GM23338 (cell line): Measurements from ENCODE around the gene CHD2. TPM values are rescaled to one million over a fixed set of nuclear protein-coding genes. Genes with fewer than 3 reads are reported as not detected.

Experiments
- ATAC-seq: fragments of 200-7000 bp; cut with Tn5 transposase; 3 replicates; pipeline ENCODE4 v1.9.1; 2020
- DNase-seq: peaks from one replicate; pipeline ENCODE4 v3.0.0-alpha.2; 2015; ENCODE audit warnings: low spot score
- H2AFZ ChIP-seq: fragments of 200-600 bp; sonication (generic); 2 replicates; pipeline ENCODE4 v1.8.0; 2016; ENCODE audit warnings: antibody characterized with exemption, mild to moderate bottlenecking, moderate library complexity
- H3F3A ChIP-seq: fragments of 200-600 bp; sonication (generic); replicated peaks from 2 replicates; pipeline ENCODE4 v1.8.0; 2017; ENCODE audit warnings: antibody characterized with exemption, mixed run types, low read depth
- H3K27ac ChIP-seq: fragments of 200-600 bp; sonication (generic); 2 replicates; pipeline ENCODE4 v1.6.1; 2016; ENCODE audit warnings: low read depth
- H3K27me3 ChIP-seq: fragments of 200-600 bp; sonication (generic); 2 replicates; pipeline ENCODE4 v1.8.0; 2016; ENCODE audit warnings: mild to moderate bottlenecking, mixed run types, moderate library complexity; ENCODE audit not compliant: insufficient read depth
- H3K36me3 ChIP-seq: fragments of 200-600 bp; sonication (generic); 2 replicates; pipeline ENCODE4 v1.8.0; 2016; ENCODE audit warnings: mild to moderate bottlenecking; ENCODE audit not compliant: insufficient read depth
- H3K4me1 ChIP-seq: fragments of 200-600 bp; sonication (generic); 2 replicates; pipeline ENCODE4 v1.8.0; 2016; ENCODE audit warnings: mild to moderate bottlenecking, moderate library complexity; ENCODE audit not compliant: insufficient read depth
- H3K4me2 ChIP-seq: fragments of 200-600 bp; sonication (generic); 2 replicates; pipeline ENCODE4 v1.7.1; 2017; ENCODE audit warnings: mixed run types
- H3K4me3 ChIP-seq: fragments of 200-600 bp; sonication (generic); 2 replicates; pipeline ENCODE4 v1.6.1; 2016; ENCODE audit warnings: mixed run types
- H3K79me2 ChIP-seq: fragments of 200-600 bp; sonication (generic); replicated peaks from 2 replicates; pipeline ENCODE4 v1.8.0; 2017; ENCODE audit warnings: mild to moderate bottlenecking; ENCODE audit not compliant: insufficient read depth
- H3K9me2 ChIP-seq: fragments of 200-600 bp; sonication (generic); 2 replicates; pipeline ENCODE4 v1.8.0; 2017; ENCODE audit not compliant: insufficient read depth
- H4K20me1 ChIP-seq: fragments of 200-600 bp; sonication (generic); replicated peaks from 2 replicates; pipeline ENCODE4 v1.8.0; 2017; ENCODE audit warnings: mild to moderate bottlenecking; ENCODE audit not compliant: insufficient read depth
- H3K27ac Mint-ChIP-seq: 2 replicates; pipeline ENCODE4 v1.8.0; 2020; ENCODE audit warnings: inconsistent platforms, mild to moderate bottlenecking, moderate library complexity, mixed read lengths
- H3K27me3 Mint-ChIP-seq: 3 replicates; pipeline ENCODE4 v1.8.0; 2022; ENCODE audit warnings: low read depth, mild to moderate bottlenecking, moderate library complexity, mixed read lengths, inconsistent platforms; ENCODE audit not compliant: insufficient read depth, poor library complexity
- H3K36me3 Mint-ChIP-seq: 3 replicates; pipeline ENCODE4 v1.8.0; 2021; ENCODE audit warnings: low read depth, mild to moderate bottlenecking, inconsistent platforms, moderate library complexity, mixed read lengths
- H3K4me1 Mint-ChIP-seq: 3 replicates; pipeline ENCODE4 v1.8.0; 2020; ENCODE audit warnings: mild to moderate bottlenecking, inconsistent platforms, mixed read lengths
- H3K4me3 Mint-ChIP-seq: 3 replicates; pipeline ENCODE4 v1.8.0; 2021; ENCODE audit warnings: moderate library complexity, mild to moderate bottlenecking, inconsistent platforms, mixed read lengths
- H3K9me3 Mint-ChIP-seq: 3 replicates; pipeline ENCODE4 v1.8.0; 2020; ENCODE audit warnings: moderate library complexity, mild to moderate bottlenecking, inconsistent platforms, mixed read lengths
- CREB1 ChIP-seq: fragments of 250-450 bp; sonication (Bioruptor Pico); IDR thresholded peaks from 2 replicates; pipeline ENCODE4 v1.5.0; 2020; ENCODE audit warnings: low read depth, mild to moderate bottlenecking, moderate library complexity
- EZH2 ChIP-seq: fragments of 200-600 bp; sonication (generic); IDR thresholded peaks from one replicate; pipeline ENCODE4 v1.8.0; 2017; ENCODE audit warnings: antibody characterized with exemption, mild to moderate bottlenecking, low read depth; ENCODE audit not compliant: unreplicated experiment
- EZH2phosphoT487 ChIP-seq: fragments of 200-600 bp; sonication (generic); IDR thresholded peaks from one replicate; pipeline ENCODE4 v1.8.1; 2018; ENCODE audit warnings: antibody characterized with exemption; ENCODE audit not compliant: unreplicated experiment
- JUNB ChIP-seq: IDR thresholded peaks from one replicate; pipeline ENCODE4 v1.6.1; 2016; ENCODE audit warnings: antibody characterized with exemption; ENCODE audit not compliant: unreplicated experiment
- NANOG ChIP-seq: IDR thresholded peaks from 2 replicates; pipeline ENCODE4 v1.6.1; 2016; ENCODE audit warnings: antibody characterized with exemption, borderline replicate concordance
- POLR2AphosphoS5 ChIP-seq: IDR thresholded peaks from 2 replicates; pipeline ENCODE4 v1.6.1; 2016; ENCODE audit warnings: antibody characterized with exemption, low read depth
- STAT1 ChIP-seq: IDR thresholded peaks from one replicate; pipeline ENCODE4 v1.6.1; 2016; ENCODE audit warnings: antibody characterized with exemption; ENCODE audit not compliant: unreplicated experiment
- ZNF114 ChIP-seq: fragments of 250-450 bp; sonication (Bioruptor Pico); IDR thresholded peaks from 2 replicates; pipeline ENCODE4 v1.5.0; 2020; ENCODE audit warnings: mild to moderate bottlenecking, moderate library complexity
- ZNF331 ChIP-seq: fragments of 250-450 bp; sonication (Bioruptor Pico); IDR thresholded peaks from 2 replicates; pipeline ENCODE4 v1.5.0; 2020; ENCODE audit warnings: low read depth, mild to moderate bottlenecking, moderate library complexity
- polyA plus RNA-seq: library from polyadenylated mRNA; unstranded; fragments of >200 nt; fragmentation: Nextera tagmentation; extraction: Ambion mirVana; gene quantifications from 2 replicates; pipeline ENCODE4 v1.2.1, GENCODE V29; 2016
- total RNA-seq: library from RNA; depleted of rRNA; stranded (reverse); fragments of >200 nt; shearing (Covaris generic); gene quantifications from 2 replicates; pipeline ENCODE4 v1.2.3, GENCODE V29; 2014
- TF ChIP-seq, protein P1 (sequence below): IDR thresholded peaks from 2 replicates; pipeline ENCODE4 v1.6.1; 2016; ENCODE audit warnings: antibody characterized with exemption
- TF ChIP-seq, protein P2 (sequence below), 2 experiments: fragments of 200-600 bp in 1 of 2; sonication (generic) in 1 of 2; conservative IDR thresholded peaks; 2 replicates each; pipeline versions ENCODE4 v1.5.1 to v1.6.1; 2016 to 2017; ENCODE audit warnings: antibody characterized with exemption in 2 of 2, low read depth in 2 of 2, mild to moderate bottlenecking in 2 of 2, moderate library complexity in 1 of 2
- TF ChIP-seq, protein P3 (sequence below): IDR thresholded peaks from one replicate; pipeline ENCODE4 v1.6.1; 2018; ENCODE audit warnings: antibody characterized with exemption; ENCODE audit not compliant: unreplicated experiment

Gene CHD2
- total and polyA plus RNA-seq, 2 experiments from 2014 or later = 119 to 130 TPM

DNA sequence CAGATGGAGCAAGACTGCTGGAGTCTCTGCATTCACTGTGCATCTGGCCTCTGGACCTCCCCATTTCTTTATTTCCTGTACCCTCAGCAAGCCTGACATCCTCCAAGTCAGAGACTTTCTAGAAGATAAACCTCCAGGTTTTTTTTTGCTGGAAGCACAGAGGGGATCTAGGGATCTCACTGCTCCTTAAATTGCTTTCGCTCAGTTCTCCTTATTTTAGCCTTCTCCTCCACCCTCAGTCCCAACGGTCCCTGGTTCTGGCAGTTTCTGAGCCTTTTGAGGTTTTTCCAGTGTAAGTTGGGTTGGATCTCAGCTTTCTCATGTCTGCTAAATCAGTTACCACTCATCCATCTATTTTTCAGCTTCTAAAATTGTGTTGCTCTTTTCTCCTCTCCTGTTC is 22.7 kb upstream of the CHD2 start (continued):
- TF ChIP-seq, protein P1, sequence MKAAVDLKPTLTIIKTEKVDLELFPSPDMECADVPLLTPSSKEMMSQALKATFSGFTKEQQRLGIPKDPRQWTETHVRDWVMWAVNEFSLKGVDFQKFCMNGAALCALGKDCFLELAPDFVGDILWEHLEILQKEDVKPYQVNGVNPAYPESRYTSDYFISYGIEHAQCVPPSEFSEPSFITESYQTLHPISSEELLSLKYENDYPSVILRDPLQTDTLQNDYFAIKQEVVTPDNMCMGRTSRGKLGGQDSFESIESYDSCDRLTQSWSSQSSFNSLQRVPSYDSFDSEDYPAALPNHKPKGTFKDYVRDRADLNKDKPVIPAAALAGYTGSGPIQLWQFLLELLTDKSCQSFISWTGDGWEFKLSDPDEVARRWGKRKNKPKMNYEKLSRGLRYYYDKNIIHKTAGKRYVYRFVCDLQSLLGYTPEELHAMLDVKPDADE = no peak
- TF ChIP-seq ZNF114 = no peak

DNA sequence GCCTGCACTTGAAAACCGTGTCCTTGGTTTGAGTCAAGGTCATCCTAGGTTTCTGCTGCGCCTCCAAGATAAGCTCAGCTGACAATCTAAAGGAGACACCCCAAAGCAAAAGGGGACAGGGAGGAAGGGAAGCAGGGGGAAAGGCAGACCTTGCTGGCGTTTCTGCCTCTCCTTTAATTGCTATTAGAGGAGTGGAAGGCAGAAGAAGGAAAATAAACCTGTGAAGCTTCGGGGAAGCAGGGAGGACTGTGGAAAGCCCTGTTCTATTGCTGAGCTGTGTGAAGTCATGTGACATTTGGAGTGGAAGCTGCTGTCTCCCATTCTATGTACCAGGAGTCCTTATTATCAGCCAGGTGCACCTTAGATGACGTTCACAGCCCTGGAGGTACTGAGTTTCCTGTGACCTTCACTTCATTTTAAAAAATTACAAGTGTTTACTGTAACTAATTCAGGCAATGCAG is 21.5 kb upstream of the CHD2 start:
- Histone ChIP-seq H3K36me3 (no peaks in the 10 kb centered on the region), H3K4me2 (no peak overlapping the region), H4K20me1 (no peaks in the 10 kb centered on the region), H2AFZ (peak overlapping the region; percentile 77), H3K79me2 (peaks cover 7% of the 10 kb centered on the region), H3K4me3 (no peak overlapping the region), H3K4me1 (peaks cover 33% of the 10 kb centered on the region), H3K27ac (no peak overlapping the region), H3K27me3 (no peaks in the 10 kb centered on the region), H3F3A (no peaks in the 10 kb centered on the region; the same call in 1 of the 2 replicates), H3K9me2 (no peaks in the 10 kb centered on the region)
- H3K27ac Mint-ChIP-seq = peak overlapping the region; percentile 65; the same call in 1 of the 2 replicates
- H3K36me3 Mint-ChIP-seq = peaks cover 3% of the 10 kb centered on the region
- H3K4me3 Mint-ChIP-seq = no peak overlapping the region
- ATAC-seq (no peak), DNase-seq (no peak)
- H3K27me3 Mint-ChIP-seq = peaks cover 23% of the 10 kb centered on the region
- peaks cover 40% of the 10 kb centered on the region for H3K4me1 Mint-ChIP-seq
- H3K9me3 Mint-ChIP-seq = peaks cover 2% of the 10 kb centered on the region; the same call in 2 of the 3 replicates
- TF ChIP-seq JUNB (no peak), ZNF331 (CRISPR knock-in tag) (no peak), EZH2phosphoT487 (no peak), POLR2AphosphoS5 (no peak), CREB1 (no peak), NANOG (no peak), ZNF114 (no peak), EZH2 (no peak), STAT1 (no peak)
- TF ChIP-seq, protein P2, sequence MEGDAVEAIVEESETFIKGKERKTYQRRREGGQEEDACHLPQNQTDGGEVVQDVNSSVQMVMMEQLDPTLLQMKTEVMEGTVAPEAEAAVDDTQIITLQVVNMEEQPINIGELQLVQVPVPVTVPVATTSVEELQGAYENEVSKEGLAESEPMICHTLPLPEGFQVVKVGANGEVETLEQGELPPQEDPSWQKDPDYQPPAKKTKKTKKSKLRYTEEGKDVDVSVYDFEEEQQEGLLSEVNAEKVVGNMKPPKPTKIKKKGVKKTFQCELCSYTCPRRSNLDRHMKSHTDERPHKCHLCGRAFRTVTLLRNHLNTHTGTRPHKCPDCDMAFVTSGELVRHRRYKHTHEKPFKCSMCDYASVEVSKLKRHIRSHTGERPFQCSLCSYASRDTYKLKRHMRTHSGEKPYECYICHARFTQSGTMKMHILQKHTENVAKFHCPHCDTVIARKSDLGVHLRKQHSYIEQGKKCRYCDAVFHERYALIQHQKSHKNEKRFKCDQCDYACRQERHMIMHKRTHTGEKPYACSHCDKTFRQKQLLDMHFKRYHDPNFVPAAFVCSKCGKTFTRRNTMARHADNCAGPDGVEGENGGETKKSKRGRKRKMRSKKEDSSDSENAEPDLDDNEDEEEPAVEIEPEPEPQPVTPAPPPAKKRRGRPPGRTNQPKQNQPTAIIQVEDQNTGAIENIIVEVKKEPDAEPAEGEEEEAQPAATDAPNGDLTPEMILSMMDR (conservative IDR thresholded peaks at IDR 0.05; ENCODE audit: low read depth in 2 of 2) = no peak
- TF ChIP-seq, protein P1 = no peak
- TF ChIP-seq, protein P3, sequence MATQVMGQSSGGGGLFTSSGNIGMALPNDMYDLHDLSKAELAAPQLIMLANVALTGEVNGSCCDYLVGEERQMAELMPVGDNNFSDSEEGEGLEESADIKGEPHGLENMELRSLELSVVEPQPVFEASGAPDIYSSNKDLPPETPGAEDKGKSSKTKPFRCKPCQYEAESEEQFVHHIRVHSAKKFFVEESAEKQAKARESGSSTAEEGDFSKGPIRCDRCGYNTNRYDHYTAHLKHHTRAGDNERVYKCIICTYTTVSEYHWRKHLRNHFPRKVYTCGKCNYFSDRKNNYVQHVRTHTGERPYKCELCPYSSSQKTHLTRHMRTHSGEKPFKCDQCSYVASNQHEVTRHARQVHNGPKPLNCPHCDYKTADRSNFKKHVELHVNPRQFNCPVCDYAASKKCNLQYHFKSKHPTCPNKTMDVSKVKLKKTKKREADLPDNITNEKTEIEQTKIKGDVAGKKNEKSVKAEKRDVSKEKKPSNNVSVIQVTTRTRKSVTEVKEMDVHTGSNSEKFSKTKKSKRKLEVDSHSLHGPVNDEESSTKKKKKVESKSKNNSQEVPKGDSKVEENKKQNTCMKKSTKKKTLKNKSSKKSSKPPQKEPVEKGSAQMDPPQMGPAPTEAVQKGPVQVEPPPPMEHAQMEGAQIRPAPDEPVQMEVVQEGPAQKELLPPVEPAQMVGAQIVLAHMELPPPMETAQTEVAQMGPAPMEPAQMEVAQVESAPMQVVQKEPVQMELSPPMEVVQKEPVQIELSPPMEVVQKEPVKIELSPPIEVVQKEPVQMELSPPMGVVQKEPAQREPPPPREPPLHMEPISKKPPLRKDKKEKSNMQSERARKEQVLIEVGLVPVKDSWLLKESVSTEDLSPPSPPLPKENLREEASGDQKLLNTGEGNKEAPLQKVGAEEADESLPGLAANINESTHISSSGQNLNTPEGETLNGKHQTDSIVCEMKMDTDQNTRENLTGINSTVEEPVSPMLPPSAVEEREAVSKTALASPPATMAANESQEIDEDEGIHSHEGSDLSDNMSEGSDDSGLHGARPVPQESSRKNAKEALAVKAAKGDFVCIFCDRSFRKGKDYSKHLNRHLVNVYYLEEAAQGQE = no peak
